Measurements from ENCODE around the gene LRRFIP1.

LRRFIP1 gene

DNA sequence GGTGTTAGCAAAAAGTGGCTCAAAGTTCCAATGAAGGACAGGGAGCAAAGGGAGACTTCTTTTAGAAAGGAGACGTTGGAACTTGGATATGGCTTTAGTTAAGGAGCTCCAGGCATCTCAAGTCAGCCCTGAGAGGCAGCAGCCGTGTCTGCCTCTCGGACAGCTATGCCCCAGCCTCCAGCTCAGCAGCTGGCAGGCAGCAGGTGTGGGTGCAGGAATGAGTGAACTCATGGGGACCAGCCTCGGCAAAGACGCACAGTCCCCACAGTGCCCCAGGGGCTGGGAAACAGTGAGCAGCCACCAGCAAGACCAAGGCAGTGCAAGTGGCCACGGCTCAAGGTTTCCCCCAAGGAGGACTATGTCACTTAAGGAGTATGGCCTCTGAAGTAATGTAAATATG is 1.6 kb upstream of the LRRFIP1 start:
- H3K27ac ChIP-seq (ENCODE audit: low read length), result no peak overlapping the region
- no peaks in the 10 kb centered on the region for H3K79me2 ChIP-seq (ENCODE audit: insufficient read depth, low read length)
- peaks cover 9% of the 10 kb centered on the region for H3K27me3 ChIP-seq (ENCODE audit: insufficient read depth, low read length, poor library complexity)
- no peaks in the 10 kb centered on the region for H3K4me1 ChIP-seq (ENCODE audit: insufficient read depth, low read length)
- H3K4me3 ChIP-seq (ENCODE audit: low read depth in 1 of 2, low read length in 2 of 2), result no peak overlapping the region
- TF ChIP-seq CTCF (IDR thresholded peaks at IDR 0.05; ENCODE audit: borderline replicate concordance, extremely low read depth, low read length, poor library complexity, severe bottlenecking) (no peak), EZH2 (IDR thresholded peaks at IDR 0.05; ENCODE audit: borderline replicate concordance, low read depth, low read length, severe bottlenecking) (no peak)
- H3K9ac ChIP-seq (ENCODE audit: low read depth, low read length), result no peak overlapping the region
- DNase-seq (no peak), ATAC-seq (ENCODE audit: insufficient read depth, low read depth) (no peak)
- H3K36me3 ChIP-seq (ENCODE audit: insufficient read depth, low read length), result no peaks in the 10 kb centered on the region
- no peaks in the 10 kb centered on the region for H4K20me1 ChIP-seq (ENCODE audit: insufficient read depth, low read length)
- no peak overlapping the region for H3K4me2 ChIP-seq (ENCODE audit: insufficient read depth, low read length)
- H3K9me3 ChIP-seq (ENCODE audit: insufficient read depth, low read length, severe bottlenecking), result no peaks in the 10 kb centered on the region
- H2AFZ ChIP-seq (ENCODE audit: low read depth, low read length), result no peak overlapping the region

DNA sequence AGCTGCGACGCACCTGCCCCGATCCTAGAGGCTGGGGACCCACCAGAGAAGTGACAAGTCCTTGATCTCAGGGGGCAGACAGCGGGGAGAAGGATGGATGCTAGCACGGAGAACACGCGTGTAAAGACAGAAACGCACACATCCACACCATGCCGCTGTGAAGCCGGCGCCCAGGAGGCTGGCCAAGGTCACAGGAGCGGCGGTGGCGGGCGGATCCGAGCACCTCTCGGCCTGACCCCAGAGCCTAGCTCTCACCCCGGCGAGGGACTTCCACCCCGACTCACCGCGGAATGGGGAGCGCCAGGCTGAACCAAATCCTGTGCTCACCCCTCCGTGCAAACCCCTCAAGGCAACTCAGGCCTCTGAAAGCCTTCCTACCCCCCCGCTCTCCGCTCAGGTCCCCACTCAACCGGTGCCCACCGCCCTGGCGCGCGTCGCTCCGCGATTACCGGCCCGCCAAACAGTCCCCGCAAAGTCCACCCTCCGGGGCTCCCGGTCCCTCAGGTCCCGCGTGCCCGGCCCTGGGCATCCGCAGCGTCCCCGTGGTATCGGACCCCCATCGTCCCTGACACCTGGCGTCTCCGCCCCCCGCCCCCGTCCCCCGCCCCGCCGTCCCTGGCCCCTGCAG is 460 bp upstream of the LRRFIP1 start:
- H2AFZ ChIP-seq (ENCODE audit: low read depth, low read length), result no peak overlapping the region
- H3K27ac ChIP-seq (ENCODE audit: low read length), result no peak overlapping the region
- ATAC-seq (ENCODE audit: insufficient read depth, low read depth), result no peak
- no peaks in the 10 kb centered on the region for H3K4me1 ChIP-seq (ENCODE audit: insufficient read depth, low read length)
- DNase-seq, result no peak
- H4K20me1 ChIP-seq (ENCODE audit: insufficient read depth, low read length), result 0 out of 2 replicates have a peak, but pooled peaks cover 4% of the 10 kb centered on the region
- H3K27me3 ChIP-seq (ENCODE audit: insufficient read depth, low read length, poor library complexity), result peaks cover 5% of the 10 kb centered on the region
- no peak overlapping the region for H3K4me3 ChIP-seq (ENCODE audit: low read depth in 1 of 2, low read length in 2 of 2)
- H3K9me3 ChIP-seq (ENCODE audit: insufficient read depth, low read length, severe bottlenecking), result no peaks in the 10 kb centered on the region
- no peaks in the 10 kb centered on the region for H3K36me3 ChIP-seq (ENCODE audit: insufficient read depth, low read length)
- H3K9ac ChIP-seq (ENCODE audit: low read depth, low read length), result no peak overlapping the region
- H3K4me2 ChIP-seq (ENCODE audit: insufficient read depth, low read length), result no peak overlapping the region
- TF ChIP-seq EZH2 (IDR thresholded peaks at IDR 0.05; ENCODE audit: borderline replicate concordance, low read depth, low read length, severe bottlenecking) (no peak), CTCF (IDR thresholded peaks at IDR 0.05; ENCODE audit: borderline replicate concordance, extremely low read depth, low read length, poor library complexity, severe bottlenecking) (no peak)
- H3K79me2 ChIP-seq (ENCODE audit: insufficient read depth, low read length), result no peaks in the 10 kb centered on the region

GRCh38 chr2:237628247-237629187 is 1.1 kb downstream of the LRRFIP1 start:
- Histone ChIP-seq H4K20me1 (ENCODE audit: insufficient read depth, low read length) (0 out of 2 replicates have a peak, but pooled peaks cover 4% of the 10 kb centered on the region), H2AFZ (ENCODE audit: low read depth, low read length) (no peak overlapping the region), H3K4me3 (ENCODE audit: low read depth in 1 of 2, low read length in 2 of 2) (no peak overlapping the region), H3K36me3 (ENCODE audit: insufficient read depth, low read length) (no peaks in the 10 kb centered on the region), H3K4me2 (ENCODE audit: insufficient read depth, low read length) (no peak overlapping the region), H3K27ac (ENCODE audit: low read length) (no peak overlapping the region), H3K27me3 (ENCODE audit: insufficient read depth, low read length, poor library complexity) (no peaks in the 10 kb centered on the region), H3K4me1 (ENCODE audit: insufficient read depth, low read length) (no peaks in the 10 kb centered on the region), H3K9me3 (ENCODE audit: insufficient read depth, low read length, severe bottlenecking) (no peaks in the 10 kb centered on the region), H3K79me2 (ENCODE audit: insufficient read depth, low read length) (no peaks in the 10 kb centered on the region), H3K9ac (ENCODE audit: low read depth, low read length) (no peak overlapping the region)
- TF ChIP-seq CTCF (IDR thresholded peaks at IDR 0.05; ENCODE audit: borderline replicate concordance, extremely low read depth, low read length, poor library complexity, severe bottlenecking) (no peak), EZH2 (IDR thresholded peaks at IDR 0.05; ENCODE audit: borderline replicate concordance, low read depth, low read length, severe bottlenecking) (no peak)
- no peak for DNase-seq
- no peak for ATAC-seq (ENCODE audit: insufficient read depth, low read depth)
